ENCODE measurements around the gene NADSYN1. TPM values are rescaled to one million over a fixed set of nuclear protein-coding genes. Genes with fewer than 3 reads are reported as not detected.

NADSYN1 gene
- total RNA-seq, 1 donor from 2014 or later: 66.7 TPM

GRCh38 chr11:71444811-71445210 lies 8.2 kb upstream of the NADSYN1 start:
- Histone ChIP-seq H3K4me3 (ENCODE audit: low read depth, low read length) (no peak overlapping the region), H3K27me3 (ENCODE audit: control insufficient read depth, insufficient read depth, low read length) (no peaks in the 10 kb centered on the region), H3K36me3 (ENCODE audit: control insufficient read depth, insufficient read depth, low read length) (peaks cover 3% of the 10 kb centered on the region)
- no peak for DNase-seq (ENCODE audit: low read depth)
- no peak for TF ChIP-seq CTCF (IDR thresholded peaks at IDR 0.05; ENCODE audit: insufficient read depth, low read length, poor library complexity, severe bottlenecking)

- no peak for DNase-seq (ENCODE audit: low read depth)
- TF ChIP-seq CTCF (IDR thresholded peaks at IDR 0.05; ENCODE audit: insufficient read depth, low read length, poor library complexity, severe bottlenecking): no peak
- peaks cover 3% of the 10 kb centered on the region for H3K36me3 ChIP-seq (ENCODE audit: control insufficient read depth, insufficient read depth, low read length)
- no peak overlapping the region for H3K4me3 ChIP-seq (ENCODE audit: low read depth, low read length)
- H3K27me3 ChIP-seq (ENCODE audit: control insufficient read depth, insufficient read depth, low read length): no peaks in the 10 kb centered on the region
Measured at GRCh38 chr11:71446150-71446549, 6.9 kb upstream of the NADSYN1 start.

GRCh38 chr11:71446942-71447688 lies 5.9 kb upstream of the NADSYN1 start:
- no peak for TF ChIP-seq CTCF (IDR thresholded peaks at IDR 0.05; ENCODE audit: insufficient read depth, low read length, poor library complexity, severe bottlenecking)
- H3K27me3 ChIP-seq (ENCODE audit: control insufficient read depth, insufficient read depth, low read length): no peaks in the 10 kb centered on the region
- H3K36me3 ChIP-seq (ENCODE audit: control insufficient read depth, insufficient read depth, low read length): peaks cover 3% of the 10 kb centered on the region
- peak; percentile 43 for DNase-seq (ENCODE audit: low read depth)
- H3K4me3 ChIP-seq (ENCODE audit: low read depth, low read length): peak overlapping the region; percentile 74

GRCh38 chr11:71447791-71448256 lies 5.2 kb upstream of the NADSYN1 start:
- peak overlapping the region; percentile 74 for H3K4me3 ChIP-seq (ENCODE audit: low read depth, low read length)
- no peak for DNase-seq (ENCODE audit: low read depth)
- TF ChIP-seq CTCF (IDR thresholded peaks at IDR 0.05; ENCODE audit: insufficient read depth, low read length, poor library complexity, severe bottlenecking): no peak
- H3K36me3 ChIP-seq (ENCODE audit: control insufficient read depth, insufficient read depth, low read length): peaks cover 3% of the 10 kb centered on the region
- no peaks in the 10 kb centered on the region for H3K27me3 ChIP-seq (ENCODE audit: control insufficient read depth, insufficient read depth, low read length)

- no peak for TF ChIP-seq CTCF (IDR thresholded peaks at IDR 0.05; ENCODE audit: insufficient read depth, low read length, poor library complexity, severe bottlenecking)
- H3K27me3 ChIP-seq (ENCODE audit: control insufficient read depth, insufficient read depth, low read length): no peaks in the 10 kb centered on the region
- peaks cover 3% of the 10 kb centered on the region for H3K36me3 ChIP-seq (ENCODE audit: control insufficient read depth, insufficient read depth, low read length)
- H3K4me3 ChIP-seq (ENCODE audit: low read depth, low read length): peak within 1 kb of the TSS; percentile 74
- peak; percentile 87 for DNase-seq (ENCODE audit: low read depth)
Measured at GRCh38 chr11:71448257-71449171, 4.5 kb upstream of the NADSYN1 start, which contains the start of gene DHCR7. Gene DHCR7, minus strand, starts transcription at chr11:71448393. Its CDS starts 3,441 bp downstream, at chr11:71444952.
